Stimulated activated memory B cell treated with anti-CD40 and anti-IgM and Interleukin-4, amounts not matched to agents 10 μg/mL and 1 μg/mL and 100 μg/mL, for 72 hours (primary cell): Measurements from ENCODE around the gene CD80.
A peak's percentile ranks its signal among the peaks of the same experiment; 100 is the strongest.

Experiments used
- ATAC-seq: fragments of 150-1000 bp; cut with Tn5 transposase; 2 replicates; pipeline ENCODE4 v1.10.0; 2021
- H3K27ac Mint-ChIP-seq: one replicate; pipeline ENCODE4 v1.8.0; 2022; ENCODE audit warnings: mild to moderate bottlenecking, mixed read lengths
- H3K27me3 Mint-ChIP-seq: one replicate; pipeline ENCODE4 v1.8.0; 2022; ENCODE audit warnings: mixed read lengths
- H3K36me3 Mint-ChIP-seq: one replicate; pipeline ENCODE4 v1.8.0; 2022; ENCODE audit warnings: mixed read lengths
- H3K4me1 Mint-ChIP-seq: one replicate; pipeline ENCODE4 v1.8.0; 2022; ENCODE audit warnings: mixed read lengths
- H3K4me3 Mint-ChIP-seq: one replicate; pipeline ENCODE4 v1.8.0; 2022; ENCODE audit warnings: mild to moderate bottlenecking, moderate library complexity, mixed read lengths
- H3K9me3 Mint-ChIP-seq: one replicate; pipeline ENCODE4 v1.8.0; 2022; ENCODE audit warnings: mixed read lengths

The CD80 gene

DNA sequence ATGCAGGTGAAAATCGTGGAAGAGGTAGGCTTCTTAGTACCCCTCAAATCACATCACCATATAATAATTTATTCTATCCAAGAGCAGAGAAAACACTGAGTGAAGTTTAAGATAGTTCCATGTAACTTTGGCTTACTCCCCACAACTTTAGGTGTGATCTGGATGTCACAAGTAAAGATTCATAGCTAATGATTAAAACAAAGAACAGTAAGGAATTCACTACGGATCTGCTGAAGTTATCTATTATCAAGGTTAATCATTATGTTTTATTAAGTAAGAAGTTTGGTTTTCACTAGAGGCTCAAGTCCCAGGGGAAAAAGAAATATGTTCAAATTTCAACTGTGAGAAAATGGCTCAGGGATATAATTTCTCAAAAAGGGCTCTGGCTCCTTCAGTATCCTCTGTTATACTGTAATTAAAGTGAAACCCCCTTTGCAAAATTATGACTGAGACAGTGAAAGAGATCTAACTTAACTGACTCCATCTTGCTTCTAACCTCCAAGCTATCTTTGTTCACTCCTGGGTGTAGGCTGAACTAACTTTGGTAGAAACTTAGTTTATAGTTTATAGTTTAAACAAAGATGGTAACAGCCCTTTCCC lies 17.1 kb downstream of the CD80 start:
- H3K4me1 Mint-ChIP-seq = peaks cover 80% of the 10 kb centered on the region
- H3K27ac Mint-ChIP-seq = peak overlapping the region; percentile 50
- no peaks in the 10 kb centered on the region for H3K9me3 Mint-ChIP-seq
- peak overlapping the region; percentile 7 for H3K4me3 Mint-ChIP-seq
- H3K36me3 Mint-ChIP-seq = peaks cover 82% of the 10 kb centered on the region
- no peak for ATAC-seq
- no peaks in the 10 kb centered on the region for H3K27me3 Mint-ChIP-seq

DNA sequence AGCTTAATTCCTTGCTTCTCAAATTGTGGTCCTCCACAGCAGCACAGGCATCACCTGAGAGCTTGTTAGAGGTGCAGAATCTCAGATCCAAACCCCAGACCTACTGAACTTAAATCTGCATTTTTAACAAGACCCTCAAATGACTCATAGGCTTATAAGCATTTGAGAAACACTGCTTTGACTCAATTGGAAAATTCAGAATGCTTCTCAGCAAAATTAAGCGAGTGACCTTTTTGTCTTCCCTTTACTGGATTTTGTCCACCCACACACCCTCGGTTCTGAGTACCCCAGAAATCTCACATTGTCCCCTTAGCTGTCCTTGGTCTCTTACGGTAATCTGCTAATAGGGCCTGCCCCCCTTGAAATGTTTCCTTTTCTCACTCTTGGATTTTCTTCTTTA lies 17.9 kb downstream of the CD80 start:
- peaks cover 82% of the 10 kb centered on the region for H3K36me3 Mint-ChIP-seq
- H3K9me3 Mint-ChIP-seq = no peaks in the 10 kb centered on the region

DNA sequence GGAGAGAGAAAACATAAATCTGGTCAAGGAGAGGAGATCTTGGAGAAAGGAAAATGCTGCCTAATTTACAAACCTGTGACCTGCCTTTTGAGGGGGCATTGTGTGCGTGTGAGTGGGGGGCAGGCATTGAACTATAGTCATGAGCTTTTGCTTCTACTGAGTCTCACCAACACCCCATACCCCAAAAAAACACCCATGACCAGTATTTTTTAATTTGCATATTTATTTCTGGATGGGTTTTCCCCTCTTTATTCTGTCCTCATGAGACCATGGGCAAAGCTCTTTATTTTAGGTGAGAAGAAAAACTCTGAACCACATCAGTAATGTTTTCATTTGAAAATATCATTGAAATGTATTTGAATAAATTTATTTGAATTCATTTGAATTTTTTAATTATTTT lies 20.6 kb downstream of the CD80 start:
- Mint-ChIP-seq H3K27me3 (no peaks in the 10 kb centered on the region), H3K9me3 (no peaks in the 10 kb centered on the region), H3K4me1 (peaks cover 65% of the 10 kb centered on the region), H3K27ac (peak overlapping the region; percentile 50), H3K4me3 (peak overlapping the region; percentile 2), H3K36me3 (peaks cover 60% of the 10 kb centered on the region)
- ATAC-seq = peak; percentile 55

More for the DNA sequence above, 17.9 kb downstream of the CD80 start:
- peak; percentile 69 for ATAC-seq
- peak overlapping the region; percentile 50 for H3K27ac Mint-ChIP-seq
- H3K4me3 Mint-ChIP-seq = peak overlapping the region; percentile 7
- H3K4me1 Mint-ChIP-seq = peaks cover 77% of the 10 kb centered on the region
- no peaks in the 10 kb centered on the region for H3K27me3 Mint-ChIP-seq

DNA sequence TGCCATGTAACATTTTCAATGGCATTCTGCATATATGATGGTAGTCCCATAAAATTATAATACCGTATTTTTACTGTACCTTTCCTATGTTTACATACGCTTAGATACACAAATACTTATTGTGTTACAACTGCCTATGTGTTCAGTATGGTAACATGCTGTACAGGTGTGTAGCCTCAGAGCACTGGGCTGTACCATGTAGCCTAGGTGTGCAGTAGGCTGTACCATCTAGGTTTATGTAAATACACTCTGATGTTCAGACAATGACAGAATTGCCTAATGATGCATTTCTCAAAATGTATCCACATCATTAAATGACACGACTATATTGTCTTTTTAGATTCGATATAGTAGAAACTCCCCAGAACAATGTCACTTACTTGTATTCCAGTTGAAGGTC lies 22.7 kb downstream of the CD80 start:
- Mint-ChIP-seq H3K4me1 (peaks cover 53% of the 10 kb centered on the region), H3K27me3 (no peaks in the 10 kb centered on the region), H3K4me3 (no peak overlapping the region), H3K9me3 (no peaks in the 10 kb centered on the region), H3K27ac (peak overlapping the region; percentile 50), H3K36me3 (peaks cover 63% of the 10 kb centered on the region)
- no peak for ATAC-seq

DNA sequence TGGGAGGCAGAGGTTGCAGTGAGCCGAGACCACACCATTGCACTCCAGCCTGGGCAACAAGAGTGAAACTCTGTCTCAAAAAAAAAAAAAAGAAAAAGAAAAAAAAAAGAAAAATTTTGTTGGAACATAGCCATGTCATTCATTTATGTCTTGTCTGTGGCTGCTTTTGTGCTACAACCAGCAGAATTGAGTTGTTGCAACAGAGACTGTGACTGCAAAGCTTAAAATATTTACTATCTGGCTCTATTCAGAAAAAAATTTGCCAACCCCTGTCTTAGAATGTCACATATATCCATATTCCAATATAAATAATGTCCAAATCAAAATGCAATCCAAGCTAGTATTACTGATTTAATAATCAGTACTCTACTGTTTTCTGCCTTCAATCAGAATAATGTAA lies 25.1 kb downstream of the CD80 start:
- Mint-ChIP-seq H3K9me3 (no peaks in the 10 kb centered on the region), H3K4me1 (peaks cover 36% of the 10 kb centered on the region), H3K27ac (no peak overlapping the region), H3K27me3 (no peaks in the 10 kb centered on the region), H3K36me3 (peaks cover 69% of the 10 kb centered on the region), H3K4me3 (no peak overlapping the region)
- ATAC-seq = no peak

DNA sequence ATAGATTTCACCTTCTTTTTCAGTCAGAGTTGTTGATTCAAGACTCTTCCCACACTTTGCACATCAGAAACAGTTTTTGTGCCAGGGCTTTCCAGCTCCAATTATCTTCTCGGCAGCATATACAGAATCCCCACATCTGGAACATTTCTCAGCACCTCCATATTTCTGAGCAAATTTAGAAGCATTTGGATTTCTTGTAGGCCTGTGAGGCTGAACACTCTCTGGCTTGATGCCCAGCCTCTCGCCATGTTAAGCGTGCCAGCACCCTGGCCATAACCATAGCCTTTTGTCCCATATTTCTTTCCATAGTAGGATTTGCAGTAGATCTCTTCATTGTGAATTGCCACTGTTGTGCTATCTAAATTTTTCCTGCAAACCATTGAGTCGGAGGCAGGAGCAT lies 28.3 kb downstream of the CD80 start:
- Mint-ChIP-seq H3K9me3 (no peaks in the 10 kb centered on the region), H3K4me1 (peaks cover 16% of the 10 kb centered on the region), H3K27me3 (no peaks in the 10 kb centered on the region), H3K4me3 (no peak overlapping the region), H3K36me3 (peaks cover 73% of the 10 kb centered on the region), H3K27ac (no peak overlapping the region)
- no peak for ATAC-seq

DNA sequence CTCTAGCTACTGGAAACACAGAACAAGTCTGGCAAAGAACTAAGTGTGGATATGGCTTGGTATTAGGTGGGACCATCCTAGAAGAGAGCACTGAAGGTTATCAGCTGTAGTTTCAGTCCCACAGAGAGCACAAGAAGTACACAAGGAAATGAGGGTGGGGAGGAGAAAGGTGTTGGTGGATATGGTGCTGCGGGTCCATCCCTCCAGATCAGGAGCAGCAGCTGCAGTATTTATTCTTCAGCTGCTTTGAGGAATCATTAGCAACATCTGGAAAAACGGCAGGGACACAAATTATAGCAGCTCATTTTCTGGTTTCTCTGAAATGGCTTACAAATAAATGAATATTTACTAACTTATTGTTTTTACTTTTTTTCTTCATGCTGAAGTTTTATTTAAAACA lies 29.0 kb downstream of the CD80 start:
- H3K4me3 Mint-ChIP-seq = no peak overlapping the region
- peaks cover 19% of the 10 kb centered on the region for H3K4me1 Mint-ChIP-seq
- peak overlapping the region; percentile 4 for H3K27ac Mint-ChIP-seq
- no peak for ATAC-seq
- H3K36me3 Mint-ChIP-seq = peaks cover 80% of the 10 kb centered on the region
- H3K27me3 Mint-ChIP-seq = no peaks in the 10 kb centered on the region
- no peaks in the 10 kb centered on the region for H3K9me3 Mint-ChIP-seq

DNA sequence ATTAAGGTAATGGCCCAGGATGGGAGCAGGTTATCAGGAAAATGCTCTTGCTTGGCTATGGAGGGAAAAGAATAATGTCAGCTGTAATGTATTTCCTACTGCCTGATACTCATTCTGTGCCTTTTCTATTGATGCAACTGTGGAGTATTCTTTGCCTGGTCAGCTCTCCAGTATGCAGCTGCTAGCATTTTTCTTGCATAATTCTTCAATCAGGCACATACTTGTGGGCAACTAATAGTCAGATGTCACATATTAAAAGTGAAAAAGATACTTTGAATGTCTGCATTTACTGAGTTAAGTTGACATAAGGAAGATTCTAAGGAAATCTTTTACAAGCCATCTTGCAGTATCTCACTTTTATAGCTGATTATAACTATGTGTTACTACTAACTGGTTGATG lies 29.5 kb downstream of the CD80 start:
- ATAC-seq = no peak
- Mint-ChIP-seq H3K9me3 (no peaks in the 10 kb centered on the region), H3K36me3 (peaks cover 84% of the 10 kb centered on the region), H3K27ac (peak overlapping the region; percentile 4), H3K4me3 (no peak overlapping the region), H3K4me1 (peaks cover 19% of the 10 kb centered on the region), H3K27me3 (no peaks in the 10 kb centered on the region)

DNA sequence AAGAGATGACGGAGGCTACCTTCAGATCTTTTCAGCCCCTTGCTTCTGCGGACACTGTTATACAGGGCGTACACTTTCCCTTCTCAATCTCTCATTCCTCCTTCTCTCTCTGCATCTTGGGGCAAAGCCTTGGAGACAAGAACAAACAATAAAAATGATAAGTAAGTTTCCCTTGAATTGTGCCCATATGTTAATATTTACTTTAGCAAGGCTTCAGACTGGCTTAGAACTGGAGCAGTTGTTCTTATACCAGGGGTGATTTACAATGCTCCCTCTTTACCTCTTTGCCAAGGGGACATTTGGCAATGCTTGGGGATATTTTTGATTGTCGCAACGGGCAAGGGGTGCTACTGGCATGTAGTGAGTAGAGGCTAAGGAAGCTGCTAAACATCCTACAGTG lies 31.7 kb downstream of the CD80 start:
- H3K9me3 Mint-ChIP-seq = no peaks in the 10 kb centered on the region
- H3K4me1 Mint-ChIP-seq = peaks cover 19% of the 10 kb centered on the region
- H3K27me3 Mint-ChIP-seq = no peaks in the 10 kb centered on the region
- H3K27ac Mint-ChIP-seq = no peak overlapping the region
- H3K36me3 Mint-ChIP-seq = peaks cover 78% of the 10 kb centered on the region
- no peak overlapping the region for H3K4me3 Mint-ChIP-seq
- no peak for ATAC-seq

DNA sequence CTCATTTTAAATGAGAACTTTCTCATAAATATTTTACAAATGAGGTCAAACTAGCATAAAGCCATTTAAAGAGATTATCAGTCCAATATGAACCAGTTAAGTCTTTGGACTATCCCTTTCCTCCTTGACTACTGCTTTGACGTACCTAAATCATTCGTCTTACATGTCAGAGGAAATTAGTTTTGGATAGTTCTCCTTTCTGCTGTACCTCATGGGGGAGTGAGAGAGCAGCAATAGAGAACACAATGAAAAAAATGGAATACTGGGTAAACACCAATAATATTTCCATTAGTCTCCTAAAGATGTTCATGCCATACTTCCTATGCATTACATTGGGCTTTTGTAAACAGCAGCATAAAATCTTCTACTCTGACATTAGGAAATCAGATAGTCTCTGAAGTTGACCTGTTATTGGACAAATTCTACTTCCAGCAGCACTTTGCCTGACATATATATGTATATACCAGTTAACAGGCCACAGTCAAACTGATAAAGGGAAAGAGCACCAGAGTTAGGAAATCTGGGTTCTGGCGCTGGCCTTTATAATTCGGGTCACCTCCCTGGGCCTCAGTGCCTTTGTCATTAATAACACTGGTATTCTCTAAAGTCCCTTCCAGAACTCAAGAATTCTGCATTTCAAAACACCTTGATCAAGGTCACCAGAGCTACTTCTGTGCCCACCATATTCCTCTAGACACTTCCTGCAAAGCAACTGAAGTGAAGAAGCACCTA lies 34.3 kb downstream of the CD80 start:
- peaks cover under 1% of the 10 kb centered on the region for H3K9me3 Mint-ChIP-seq
- peaks cover 80% of the 10 kb centered on the region for H3K36me3 Mint-ChIP-seq
- no peaks in the 10 kb centered on the region for H3K27me3 Mint-ChIP-seq
- no peak overlapping the region for H3K27ac Mint-ChIP-seq
- H3K4me1 Mint-ChIP-seq = peaks cover 14% of the 10 kb centered on the region
- ATAC-seq = no peak
- no peak overlapping the region for H3K4me3 Mint-ChIP-seq

DNA sequence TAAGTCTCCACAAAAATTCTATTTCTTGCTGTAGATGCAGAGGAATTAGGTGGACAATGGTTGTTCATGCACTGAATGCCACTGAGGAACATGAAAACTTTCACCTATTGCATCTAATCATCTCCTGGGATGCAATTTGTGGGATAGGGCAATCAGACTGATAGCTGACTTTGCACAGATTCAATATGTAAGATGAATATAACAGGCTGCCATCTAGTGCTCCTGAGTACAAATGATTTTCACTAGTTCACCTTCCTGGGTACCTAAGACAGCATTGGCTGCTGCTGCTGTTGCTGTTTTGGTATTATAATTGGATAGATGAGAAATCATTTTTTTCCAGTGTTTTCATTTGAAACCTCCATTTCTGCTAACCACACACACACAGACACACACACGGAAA lies 41.4 kb downstream of the CD80 start:
- Mint-ChIP-seq H3K36me3 (peaks cover 74% of the 10 kb centered on the region), H3K4me3 (no peak overlapping the region), H3K4me1 (peaks cover 23% of the 10 kb centered on the region), H3K27me3 (no peaks in the 10 kb centered on the region), H3K9me3 (peaks cover 3% of the 10 kb centered on the region), H3K27ac (no peak overlapping the region)
- ATAC-seq = no peak

DNA sequence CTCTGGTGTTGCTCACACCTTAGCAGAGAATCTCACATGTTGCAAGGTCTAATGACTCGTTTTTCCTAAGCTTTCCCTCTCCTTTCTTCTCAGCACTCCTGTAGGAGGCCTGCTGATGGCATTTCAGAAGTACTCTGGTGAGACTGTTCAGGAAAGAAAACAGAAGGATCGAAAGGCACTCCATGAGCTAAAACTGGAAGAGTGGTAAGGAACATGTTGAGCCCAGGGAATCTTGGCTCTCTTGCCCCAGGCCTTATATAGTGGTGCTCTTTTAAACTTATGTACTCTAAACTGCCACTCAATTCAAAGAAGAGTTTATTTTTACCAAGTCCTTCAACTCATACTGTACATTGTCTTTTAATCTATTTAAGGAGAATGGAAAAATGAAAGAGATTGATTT lies 42.3 kb downstream of the CD80 start:
- Mint-ChIP-seq H3K27ac (no peak overlapping the region), H3K36me3 (peaks cover 75% of the 10 kb centered on the region), H3K4me3 (no peak overlapping the region), H3K27me3 (no peaks in the 10 kb centered on the region), H3K9me3 (peaks cover 3% of the 10 kb centered on the region), H3K4me1 (peaks cover 23% of the 10 kb centered on the region)
- ATAC-seq = no peak

DNA sequence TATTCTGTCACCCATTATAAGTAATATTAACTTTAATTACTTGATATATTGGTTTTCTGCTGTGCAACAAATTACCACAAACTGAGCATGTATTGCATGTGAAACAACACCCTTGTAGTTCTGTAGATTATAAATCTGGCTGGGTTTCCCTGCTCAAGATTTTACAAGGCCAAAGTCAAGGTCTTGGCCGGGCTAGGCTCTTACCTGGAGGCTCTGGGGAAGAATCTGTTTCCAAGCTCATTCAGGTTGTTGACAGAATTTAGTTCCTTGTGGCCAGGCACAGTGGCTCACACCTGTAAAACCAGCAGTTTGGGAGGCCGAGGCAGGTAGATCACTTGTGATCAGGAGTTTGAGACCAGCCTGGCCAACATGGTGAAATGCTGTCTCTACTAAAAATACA lies 44.8 kb downstream of the CD80 start:
- H3K9me3 Mint-ChIP-seq = no peaks in the 10 kb centered on the region
- peaks cover 50% of the 10 kb centered on the region for H3K36me3 Mint-ChIP-seq
- ATAC-seq = no peak
- no peak overlapping the region for H3K27ac Mint-ChIP-seq
- no peaks in the 10 kb centered on the region for H3K27me3 Mint-ChIP-seq
- no peak overlapping the region for H3K4me3 Mint-ChIP-seq
- peaks cover 14% of the 10 kb centered on the region for H3K4me1 Mint-ChIP-seq

DNA sequence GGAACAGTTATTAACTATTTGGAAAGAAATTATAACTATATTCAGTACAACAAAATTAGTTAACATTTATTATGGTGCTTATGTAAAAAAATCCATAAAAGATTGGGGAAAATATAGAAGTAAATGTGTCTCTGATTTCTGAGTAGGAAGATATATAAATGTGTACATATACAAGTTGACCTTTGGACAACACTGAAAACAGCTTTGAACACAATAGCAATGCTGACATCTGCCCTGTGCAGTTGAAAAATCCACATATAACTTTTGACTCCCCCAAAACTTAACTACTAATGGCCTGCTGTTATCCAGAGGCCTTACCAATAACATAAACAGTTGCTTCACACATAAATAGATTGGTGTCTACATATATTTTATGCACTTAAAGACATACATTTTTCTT lies 48.7 kb downstream of the CD80 start:
- H3K36me3 Mint-ChIP-seq = peaks cover 57% of the 10 kb centered on the region
- no peaks in the 10 kb centered on the region for H3K27me3 Mint-ChIP-seq
- peaks cover 26% of the 10 kb centered on the region for H3K4me1 Mint-ChIP-seq
- H3K27ac Mint-ChIP-seq = no peak overlapping the region
- no peak overlapping the region for H3K4me3 Mint-ChIP-seq
- no peak for ATAC-seq
- no peaks in the 10 kb centered on the region for H3K9me3 Mint-ChIP-seq

DNA sequence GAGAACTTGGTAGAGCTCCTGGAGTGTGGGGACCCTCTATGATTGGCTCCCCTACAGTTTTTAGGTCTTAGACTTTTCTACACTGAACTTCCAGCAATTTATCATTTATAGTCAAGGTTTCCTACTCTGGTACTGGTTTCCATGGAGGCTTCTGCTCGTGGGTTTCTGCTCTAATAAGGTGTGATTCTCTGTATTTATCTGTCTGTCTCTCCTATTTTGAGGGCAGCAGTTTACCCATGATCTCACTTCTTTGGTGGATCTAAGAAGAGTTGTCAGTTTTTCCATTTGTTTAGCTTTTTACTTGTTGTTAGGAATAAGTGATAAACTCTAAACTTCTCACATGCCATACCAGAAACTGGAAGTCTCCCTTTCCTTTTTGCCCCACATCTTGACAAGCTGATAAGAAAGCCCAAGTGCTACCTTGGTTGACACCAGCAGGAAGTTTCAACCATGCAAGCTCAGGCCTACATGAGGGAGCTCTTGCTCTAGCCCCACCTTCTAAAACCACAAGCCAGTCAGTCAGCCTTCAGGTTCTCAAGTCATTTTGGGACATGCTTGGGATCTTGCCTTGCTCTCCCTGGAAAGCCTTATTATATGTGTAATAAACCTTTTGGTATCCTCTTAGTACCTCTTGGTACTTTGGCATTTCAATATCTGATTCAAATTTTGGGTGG lies 51.1 kb downstream of the CD80 start:
- peak overlapping the region; percentile 5 for H3K27ac Mint-ChIP-seq
- H3K9me3 Mint-ChIP-seq = no peaks in the 10 kb centered on the region
- H3K27me3 Mint-ChIP-seq = no peaks in the 10 kb centered on the region
- peaks cover 59% of the 10 kb centered on the region for H3K36me3 Mint-ChIP-seq
- H3K4me3 Mint-ChIP-seq = no peak overlapping the region
- no peak for ATAC-seq
- H3K4me1 Mint-ChIP-seq = peaks cover 26% of the 10 kb centered on the region

DNA sequence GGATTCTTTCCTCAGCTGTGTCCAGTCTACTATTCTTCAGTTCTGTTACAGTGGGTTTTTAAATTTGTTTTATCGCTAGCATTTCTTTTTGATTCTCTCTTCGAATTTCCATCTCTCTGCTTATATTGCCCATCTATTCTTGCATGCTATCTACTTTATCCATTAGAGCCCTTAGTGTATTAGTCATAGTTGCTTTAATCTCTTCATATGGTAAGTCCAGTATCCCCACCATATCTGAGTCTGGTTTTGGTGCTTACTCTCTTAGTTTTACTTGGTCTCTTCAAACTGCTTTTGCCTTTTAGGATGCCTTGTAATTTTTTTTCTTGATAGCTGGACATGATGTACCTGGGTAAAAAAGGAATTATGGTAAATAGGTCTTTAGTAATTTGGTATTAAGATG lies 52.0 kb downstream of the CD80 start:
- peak overlapping the region; percentile 11 for H3K27ac Mint-ChIP-seq
- H3K4me3 Mint-ChIP-seq = no peak overlapping the region
- no peak for ATAC-seq
- H3K4me1 Mint-ChIP-seq = peaks cover 22% of the 10 kb centered on the region
- H3K36me3 Mint-ChIP-seq = peaks cover 52% of the 10 kb centered on the region
- no peaks in the 10 kb centered on the region for H3K27me3 Mint-ChIP-seq
- no peaks in the 10 kb centered on the region for H3K9me3 Mint-ChIP-seq
